ENCODE results near the gene CEL. TPM values are rescaled to one million over a fixed set of nuclear protein-coding genes. Genes with fewer than 3 reads are reported as not detected.

The CEL gene
- total RNA-seq, 1 experiment from 2014 or later = 6.9 TPM

GRCh38 chr9:133051966-133052539 is 9.7 kb upstream of the CEL start:
- intact Hi-C loops (cut with micrococcal nuclease) = no loop called here
- H3K79me2 ChIP-seq (ENCODE audit: insufficient read depth, low read length) = no peaks in the 10 kb centered on the region; the same call in 1 of the 2 replicates
- POLR2A ChIA-PET = no interaction called here
- H3K27me3 ChIP-seq (ENCODE audit: insufficient read depth, low read length) = no peaks in the 10 kb centered on the region
- TF ChIP-seq EGR1 (IDR thresholded peaks at IDR 0.05; ENCODE audit: low read depth) (no peak), EZH2 (IDR thresholded peaks at IDR 0.05) (no peak), CTCF (IDR thresholded peaks at IDR 0.05 in 2 of 3, conservative IDR thresholded peaks at IDR 0.05 in 1 of 3; ENCODE audit: borderline replicate concordance in 1 of 3, insufficient read depth in 1 of 3, low read depth in 2 of 3, low read length in 2 of 3) (no peak), MAX (IDR thresholded peaks at IDR 0.05) (no peak), POLR2A (IDR thresholded peaks at IDR 0.05; ENCODE audit: borderline replicate concordance, extremely low read depth, insufficient read depth, insufficient read length) (no peak), SIN3A (IDR thresholded peaks at IDR 0.05; ENCODE audit: low read depth) (no peak), SRF (IDR thresholded peaks at IDR 0.05; ENCODE audit: low read depth) (no peak), CEBPB (IDR thresholded peaks at IDR 0.05; ENCODE audit: low read depth) (no peak), EZH2phosphoT487 (IDR thresholded peaks at IDR 0.05; ENCODE audit: borderline replicate concordance) (no peak), CBX3 (IDR thresholded peaks at IDR 0.05; ENCODE audit: low read depth) (no peak), TCF7L2 (IDR thresholded peaks at IDR 0.05; ENCODE audit: borderline replicate concordance, extremely low read depth, insufficient read depth, insufficient read length) (no peak), JUND (IDR thresholded peaks at IDR 0.05) (no peak), ATF3 (IDR thresholded peaks at IDR 0.05) (no peak), YY1 (IDR thresholded peaks at IDR 0.05; ENCODE audit: extremely low read depth, insufficient replicate concordance, low read depth, low read length) (no peak), REST (IDR thresholded peaks at IDR 0.05; ENCODE audit: low read depth) (no peak), ZBTB33 (IDR thresholded peaks at IDR 0.05; ENCODE audit: extremely low read depth, insufficient replicate concordance, low read length) (no peak), FOSL1 (IDR thresholded peaks at IDR 0.05; ENCODE audit: low read depth) (no peak), SP1 (IDR thresholded peaks at IDR 0.05; ENCODE audit: low read depth) (no peak)
- H3K4me1 ChIP-seq (ENCODE audit: control insufficient read depth in 1 of 2, insufficient read depth in 2 of 2, low read length in 2 of 2) = no peaks in the 10 kb centered on the region
- H3K9me2 ChIP-seq (ENCODE audit: insufficient read depth) = no peaks in the 10 kb centered on the region
- no peak overlapping the region for H3K9ac ChIP-seq (ENCODE audit: low read length)
- no peak overlapping the region for H2AFZ ChIP-seq (ENCODE audit: low read depth, low read length, poor library complexity, severe bottlenecking)
- ATAC-seq (no peak), DNase-seq (ENCODE audit: low read depth, low spot score) (no peak)
- no peaks in the 10 kb centered on the region for H4K20me1 ChIP-seq (ENCODE audit: insufficient read depth)
- RAD21 ChIA-PET (ENCODE audit: low non-redundant PET in 1 of 2, low total read pairs in 2 of 2, uncharacterized antibody in 2 of 2, unreplicated experiment in 2 of 2) = no interaction called here
- no peaks in the 10 kb centered on the region for H3K9me3 ChIP-seq (ENCODE audit: control insufficient read depth in 1 of 2, insufficient read depth in 1 of 2, low read depth in 1 of 2, low read length in 2 of 2)
- CTCF ChIA-PET = no interaction called here
- no peak overlapping the region for H3K4me3 ChIP-seq (replicated peaks in 1 of 2; ENCODE audit: low read depth in 1 of 2, low read length in 2 of 2)
- BruUV-seq (replicated peaks) = no TSS peak
- H3K27ac ChIP-seq (ENCODE audit: low read depth, low read length) = no peak overlapping the region
- no peak overlapping the region for H3K4me2 ChIP-seq (ENCODE audit: low read length)
- peaks cover 34% of the 10 kb centered on the region in 2 experiments; a peak in 3 of 4 replicates for H3K36me3 ChIP-seq (ENCODE audit: control insufficient read depth in 1 of 2, insufficient read depth in 2 of 2, low read length in 2 of 2)
